Epithelial cell of esophagus (primary cell): ENCODE data around the gene KRTAP5-1.
"Not testable (repeated sequence)": the region's sequence is repeated elsewhere in the genome, so short reads cannot be mapped to it uniquely, and the experiment has no call there.

ENCODE experiments used
- DNase-seq: peaks from one replicate; pipeline ENCODE4 v3.0.0; 2010; ENCODE audit warnings: low read depth
- H3K4me3 ChIP-seq: 2 replicates; pipeline ENCODE4 v1.5.1; 2011; ENCODE audit warnings: mild to moderate bottlenecking, low read length, control low read depth
- CTCF ChIP-seq: IDR thresholded peaks from 2 replicates; pipeline ENCODE4 v1.5.1; 2011; ENCODE audit warnings: low read depth, mild to moderate bottlenecking, low read length, control low read depth, inconsistent platforms; ENCODE audit not compliant: insufficient read depth; ENCODE audit errors: missing control alignments

Gene KRTAP5-1

GRCh38 chr11:1598816-1599215, 13.7 kb upstream of the KRTAP5-1 start:
- no peak for TF ChIP-seq CTCF
- H3K4me3 ChIP-seq: no peak overlapping the region
- no peak for DNase-seq

GRCh38 chr11:1598406-1598805, 13.3 kb upstream of the KRTAP5-1 start:
- H3K4me3 ChIP-seq, DNase-seq: not testable (repeated sequence)

- DNase-seq: no peak
- H3K4me3 ChIP-seq: no peak within 1 kb of the TSS
- TF ChIP-seq CTCF: no peak
These were observed 12.9 kb upstream of the KRTAP5-1 start, which contains the start of gene KRTAP5-2 for GRCh38 chr11:1597994-1598380. Gene KRTAP5-2 (minus strand): TSS chr11:1598294. CDS start chr11:1598250, 44 bp downstream.

GRCh38 chr11:1597331-1597993, 12.4 kb upstream of the KRTAP5-1 start:
- no peak for TF ChIP-seq CTCF
- H3K4me3 ChIP-seq: no peak overlapping the region
- peak; percentile 59 for DNase-seq

- H3K4me3 ChIP-seq, DNase-seq: not testable (repeated sequence)
These were observed 11.6 kb upstream of the KRTAP5-1 start for GRCh38 chr11:1596576-1597121.

GRCh38 chr11:1595994-1596575, 11.0 kb upstream of the KRTAP5-1 start:
- H3K4me3 ChIP-seq, DNase-seq: not testable (repeated sequence)

GRCh38 chr11:1592628-1593027, 7.5 kb upstream of the KRTAP5-1 start:
- TF ChIP-seq CTCF: no peak
- no peak for DNase-seq
- no peak overlapping the region for H3K4me3 ChIP-seq

- no peak for TF ChIP-seq CTCF
- DNase-seq: no peak
- no peak overlapping the region for H3K4me3 ChIP-seq
These were observed 4.9 kb upstream of the KRTAP5-1 start for GRCh38 chr11:1589996-1590395.

- H3K4me3 ChIP-seq: not testable (repeated sequence)
- peak; percentile 87 for DNase-seq
These were observed 4.3 kb upstream of the KRTAP5-1 start for GRCh38 chr11:1589191-1589963.
